ENCODE data around the gene GRIA1.

GRIA1 gene

DNA sequence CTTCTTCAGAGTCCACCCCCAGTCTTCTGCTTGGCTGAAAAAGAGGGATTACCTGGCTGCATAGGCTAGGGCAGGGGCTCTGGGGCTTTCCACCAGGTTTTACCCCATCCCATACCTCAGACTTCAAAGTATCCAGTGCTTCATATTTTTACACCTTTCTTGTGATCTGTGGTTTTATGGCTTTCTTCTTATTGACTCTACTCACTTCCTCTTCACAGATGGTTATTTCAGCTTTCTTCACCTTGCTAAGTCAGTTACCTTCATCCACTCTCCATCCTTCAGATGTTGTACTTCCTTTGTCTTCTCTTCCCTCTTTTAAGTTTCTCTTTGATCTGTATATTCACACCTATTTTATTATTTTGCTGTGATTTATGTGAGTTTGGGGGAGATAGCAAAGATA, 104.3 kb downstream of the GRIA1 start:
- TF ChIP-seq CTCF (IDR thresholded peaks at IDR 0.05; ENCODE audit: borderline replicate concordance, insufficient read depth, low read depth, low read length): no peak
- no peak overlapping the region for H3K4me3 ChIP-seq (ENCODE audit: low read depth, low read length)

DNA sequence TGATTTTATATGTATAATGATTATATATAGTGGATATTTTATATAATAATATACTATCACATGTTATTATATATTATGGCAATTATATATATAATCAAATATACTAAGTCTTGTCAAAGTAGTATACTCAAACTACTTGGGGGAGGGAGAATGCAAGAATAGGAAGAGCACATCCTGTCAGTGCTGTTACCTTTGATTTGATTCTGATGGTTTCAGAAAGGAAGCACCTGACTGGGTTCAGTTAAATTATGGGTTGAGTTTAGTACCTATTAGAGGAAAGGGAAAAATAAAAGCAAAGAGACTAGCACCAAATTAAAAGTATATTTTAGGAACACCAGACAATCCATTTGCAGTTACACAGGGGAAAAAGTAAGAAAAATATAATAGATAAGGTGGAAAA, 107.6 kb downstream of the GRIA1 start:
- H3K4me3 ChIP-seq (ENCODE audit: low read depth, low read length): no peak overlapping the region
- TF ChIP-seq CTCF (IDR thresholded peaks at IDR 0.05; ENCODE audit: borderline replicate concordance, insufficient read depth, low read depth, low read length): no peak

DNA sequence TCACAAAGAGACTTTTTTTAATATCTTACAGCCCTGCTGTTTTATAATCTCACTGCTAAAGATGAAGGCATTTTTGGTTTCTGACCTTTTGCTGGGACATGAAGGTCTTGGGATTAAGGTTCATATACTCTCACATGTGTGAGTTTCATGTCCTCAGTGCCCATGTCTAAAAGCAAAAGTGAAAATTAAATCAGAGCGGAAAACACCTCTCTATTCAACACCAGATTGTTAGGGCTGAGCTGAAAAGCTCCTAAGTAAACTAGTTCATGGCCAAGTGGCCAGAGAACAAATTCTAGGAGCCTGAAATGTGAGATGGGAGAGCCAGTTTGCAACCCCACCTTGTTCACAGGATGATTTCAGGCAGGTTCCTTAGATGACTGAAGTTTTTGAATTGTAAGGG, 110.9 kb downstream of the GRIA1 start:
- H3K4me3 ChIP-seq (ENCODE audit: low read depth, low read length): no peak overlapping the region
- TF ChIP-seq CTCF (IDR thresholded peaks at IDR 0.05; ENCODE audit: borderline replicate concordance, insufficient read depth, low read depth, low read length): no peak

DNA sequence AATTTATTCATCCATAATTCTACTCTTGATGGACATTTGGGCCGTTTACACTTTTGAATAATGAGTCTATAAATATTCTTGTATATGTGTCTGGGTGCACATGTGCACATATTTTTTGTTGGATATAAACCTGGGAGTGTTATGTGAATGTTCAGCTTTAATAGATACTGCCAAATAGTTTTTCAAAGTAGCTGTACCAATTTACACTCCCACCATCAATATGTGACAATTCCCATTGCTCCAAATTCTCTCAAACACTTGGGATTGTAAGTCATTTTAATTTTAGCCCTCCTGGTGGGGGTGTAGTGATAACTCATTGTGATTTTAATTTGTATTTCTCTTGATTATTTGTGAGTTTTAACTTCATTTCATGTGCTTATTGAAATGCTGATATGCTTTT, 114.9 kb downstream of the GRIA1 start:
- TF ChIP-seq CTCF (IDR thresholded peaks at IDR 0.05; ENCODE audit: borderline replicate concordance, insufficient read depth, low read depth, low read length): no peak
- H3K4me3 ChIP-seq (ENCODE audit: low read depth, low read length): no peak overlapping the region

- no peak overlapping the region for H3K4me3 ChIP-seq (ENCODE audit: low read depth, low read length)
- no peak for TF ChIP-seq CTCF (IDR thresholded peaks at IDR 0.05; ENCODE audit: borderline replicate concordance, insufficient read depth, low read depth, low read length)
Observed at GRCh38 chr5:153610009-153610408, 119.5 kb downstream of the GRIA1 start.

GRCh38 chr5:153610811-153611210, 120.3 kb downstream of the GRIA1 start:
- no peak overlapping the region for H3K4me3 ChIP-seq (ENCODE audit: low read depth, low read length)
- no peak for TF ChIP-seq CTCF (IDR thresholded peaks at IDR 0.05; ENCODE audit: borderline replicate concordance, insufficient read depth, low read depth, low read length)

DNA sequence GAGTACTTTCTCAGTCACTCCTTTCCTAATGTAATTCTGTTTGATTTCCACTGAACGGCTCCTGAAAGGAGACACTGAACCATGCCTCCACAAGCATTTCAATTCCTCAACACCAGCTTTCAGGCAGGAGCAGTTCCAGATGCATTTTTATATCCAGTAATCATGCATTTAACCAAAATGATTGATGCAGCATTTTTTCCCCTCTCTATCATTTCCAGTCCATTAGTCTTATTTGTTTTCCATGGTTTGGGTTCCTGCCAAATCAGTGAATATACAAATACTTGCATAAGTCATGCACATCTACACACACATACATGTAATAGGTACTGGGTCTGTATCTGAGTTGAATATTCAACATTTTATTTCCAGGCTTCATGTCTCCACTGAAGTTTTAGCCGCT, 122.7 kb downstream of the GRIA1 start:
- no peak for TF ChIP-seq CTCF (IDR thresholded peaks at IDR 0.05; ENCODE audit: borderline replicate concordance, insufficient read depth, low read depth, low read length)
- no peak overlapping the region for H3K4me3 ChIP-seq (ENCODE audit: low read depth, low read length)
